A549 treated with RU486 at 1 μM for 4 hours (cell line): Measurements from ENCODE around the gene RYR2. TPM values are rescaled to one million over a fixed set of nuclear protein-coding genes. Genes with fewer than 3 reads are reported as not detected.

ENCODE experiments used
- total RNA-seq: library from RNA; stranded (reverse); fragments of 200-300 nt; extraction: Qiagen RNA extraction; gene quantifications from 5 replicates; pipeline ENCODE4 v1.2.3, GENCODE V29; 2022; ENCODE audit warnings: low read depth

The RYR2 gene
- 0.07 to 0.18 TPM (median 0.12 TPM) in 3 of 5 replicates, not detected in the others for total RNA-seq

GRCh38 chr1:237041795-237042525 lies at the start of gene RYR2:
TSS of gene RYR2 (plus strand) at chr1:237042184. CDS start at chr1:237042522, 338 bp downstream.

GRCh38 chr1:237004116-237004515 lies 37.9 kb upstream of the RYR2 start, which contains the start of gene MT1HL1:
TSS of gene MT1HL1 (minus strand) at chr1:237004441. CDS start at chr1:237004372, 69 bp downstream.

Other genes with a start within 250 kb of the RYR2 start
- 3.9 to 7.8 TPM (median 6.4 TPM) in 5 replicates for gene MTR, start 246.9 kb upstream of the RYR2 start, total RNA-seq
- not detected in 5 replicates for gene MT1HL1, start 37.7 kb upstream of the RYR2 start, total RNA-seq